ENCODE data around the gene ALPL. TPM values are rescaled to one million over a fixed set of nuclear protein-coding genes. Genes with fewer than 3 reads are reported as not detected.
A peak's percentile ranks its signal among the peaks of the same experiment; 100 is the strongest.

The ALPL gene
- polyA plus RNA-seq, 3 donors = not detected

DNA sequence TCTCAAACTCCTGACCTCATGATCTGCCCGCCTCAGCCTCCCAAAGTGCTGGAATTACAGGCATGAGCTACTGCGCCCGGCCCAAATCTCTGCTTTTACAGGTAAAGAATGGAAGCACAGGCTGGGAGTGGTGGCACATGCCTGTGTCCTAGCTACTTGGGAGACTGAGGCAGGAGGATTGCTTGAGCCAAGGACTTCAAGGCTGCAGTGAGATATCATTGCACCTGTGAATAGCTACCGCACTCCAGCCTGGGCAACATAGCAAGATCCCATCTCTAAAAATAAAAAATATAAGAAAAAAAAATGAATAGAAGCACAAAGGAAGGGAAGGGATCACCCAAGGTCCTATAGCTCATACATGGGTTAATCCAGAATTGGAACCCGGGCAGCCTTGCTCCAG lies 15.0 kb downstream of the ALPL start:
- H3K4me2 ChIP-seq (replicated peaks; ENCODE audit: extremely low read depth, low read length, poor library complexity, severe bottlenecking) = no peak overlapping the region

DNA sequence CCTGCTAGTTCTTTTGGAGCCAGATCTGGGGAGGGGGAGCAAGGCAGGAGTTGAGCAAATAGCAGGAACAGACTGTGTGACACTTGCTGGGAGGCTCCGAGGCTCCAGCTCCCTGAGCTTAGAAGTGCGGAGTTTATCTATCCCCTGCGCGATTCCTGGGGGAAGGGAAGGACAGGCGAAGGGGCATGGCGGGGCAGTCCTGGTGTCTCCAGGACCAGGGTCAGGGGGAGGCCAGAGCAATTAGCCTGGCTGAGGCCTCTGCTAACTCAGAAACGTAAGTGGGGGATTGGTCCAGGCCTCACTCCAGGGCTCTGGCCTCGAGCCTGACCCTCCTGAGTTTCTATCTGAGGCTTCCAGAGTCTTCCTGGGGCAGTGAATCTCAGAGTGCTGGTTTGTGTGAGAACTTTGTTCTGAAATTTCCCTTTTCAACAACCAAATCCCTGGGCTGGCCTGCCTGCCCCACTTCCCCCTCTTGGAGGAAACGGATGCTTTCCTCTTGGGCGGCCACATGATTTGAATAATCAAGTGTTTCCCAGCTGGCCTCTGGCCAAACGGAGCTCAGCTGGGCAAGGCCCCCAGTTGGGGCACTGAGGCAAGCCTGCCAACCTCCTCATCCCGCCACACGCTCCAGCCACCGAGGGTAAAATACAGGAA lies 15.6 kb downstream of the ALPL start:
- no peaks in the 10 kb centered on the region for H3K79me2 ChIP-seq (ENCODE audit: insufficient read depth, low read length)
- no peaks in the 10 kb centered on the region for H4K20me1 ChIP-seq (ENCODE audit: insufficient read depth, low read length)
- peaks cover 8 to 11% of the 10 kb centered on the region in 2 donors for H3K4me1 ChIP-seq (ENCODE audit: control insufficient read depth in 1 of 2, insufficient read depth in 2 of 2, low read length in 2 of 2)
- H3K9me3 ChIP-seq (replicated peaks in 1 of 2; ENCODE audit: control insufficient read depth in 1 of 2, insufficient read depth in 1 of 2, low read length in 2 of 2) = no peaks in the 10 kb centered on the region
- Mint-ChIP-seq H3K4me3 (peak overlapping the region in 1 of 2 donors; percentile 68), H3K9me3 (peaks cover 0 to 3% (median 0%) of the 10 kb centered on the region in 7 donors), H3K4me1 (peaks cover 10% of the 10 kb centered on the region), H3K27me3 (ENCODE audit: low read depth in 3 of 3) (peaks cover 21 to 69% (median 47%) of the 10 kb centered on the region in 3 donors), H3K36me3 (no peaks in the 10 kb centered on the region), H3K27ac (peak overlapping the region in 1 of 7 donors; percentile 47)
- intact Hi-C loops (cut with micrococcal nuclease) = no loop called here
- peaks cover 0 to 14% of the 10 kb centered on the region in 2 donors for H3K27me3 ChIP-seq (ENCODE audit: control insufficient read depth in 2 of 2, insufficient read depth in 2 of 2, low read length in 2 of 2)
- H3K36me3 ChIP-seq (replicated peaks in 1 of 2; ENCODE audit: control insufficient read depth in 1 of 2, insufficient read depth in 2 of 2, low read length in 2 of 2) = no peaks in the 10 kb centered on the region
- H3K9ac ChIP-seq (ENCODE audit: insufficient read depth, low read length, poor library complexity, severe bottlenecking) = no peak overlapping the region
- 13% methylated on average over 14 of the region's 14 CpGs for WGBS (ENCODE audit: insufficient coverage)
- H3K4me3 ChIP-seq (replicated peaks in 1 of 3; ENCODE audit: low read depth in 2 of 3, low read length in 3 of 3) = no peak overlapping the region
- H3K27ac ChIP-seq (ENCODE audit: low read depth in 1 of 2, low read length in 2 of 2) = no peak overlapping the region
- no peak overlapping the region for H2AFZ ChIP-seq (ENCODE audit: insufficient read depth, low read depth, low read length, poor library complexity, severe bottlenecking)
- TF ChIP-seq, protein P1, sequence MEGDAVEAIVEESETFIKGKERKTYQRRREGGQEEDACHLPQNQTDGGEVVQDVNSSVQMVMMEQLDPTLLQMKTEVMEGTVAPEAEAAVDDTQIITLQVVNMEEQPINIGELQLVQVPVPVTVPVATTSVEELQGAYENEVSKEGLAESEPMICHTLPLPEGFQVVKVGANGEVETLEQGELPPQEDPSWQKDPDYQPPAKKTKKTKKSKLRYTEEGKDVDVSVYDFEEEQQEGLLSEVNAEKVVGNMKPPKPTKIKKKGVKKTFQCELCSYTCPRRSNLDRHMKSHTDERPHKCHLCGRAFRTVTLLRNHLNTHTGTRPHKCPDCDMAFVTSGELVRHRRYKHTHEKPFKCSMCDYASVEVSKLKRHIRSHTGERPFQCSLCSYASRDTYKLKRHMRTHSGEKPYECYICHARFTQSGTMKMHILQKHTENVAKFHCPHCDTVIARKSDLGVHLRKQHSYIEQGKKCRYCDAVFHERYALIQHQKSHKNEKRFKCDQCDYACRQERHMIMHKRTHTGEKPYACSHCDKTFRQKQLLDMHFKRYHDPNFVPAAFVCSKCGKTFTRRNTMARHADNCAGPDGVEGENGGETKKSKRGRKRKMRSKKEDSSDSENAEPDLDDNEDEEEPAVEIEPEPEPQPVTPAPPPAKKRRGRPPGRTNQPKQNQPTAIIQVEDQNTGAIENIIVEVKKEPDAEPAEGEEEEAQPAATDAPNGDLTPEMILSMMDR (IDR thresholded peaks at IDR 0.05) = no peak
- DNase-seq = peak in 2 of 3 donors; percentile 3 to 23
- peak overlapping the region; percentile 36 for H3K4me2 ChIP-seq (replicated peaks; ENCODE audit: extremely low read depth, low read length, poor library complexity, severe bottlenecking)

More for the DNA sequence above, 15.0 kb downstream of the ALPL start:
- Histone ChIP-seq H3K9ac (ENCODE audit: insufficient read depth, low read length, poor library complexity, severe bottlenecking) (no peak overlapping the region), H3K79me2 (ENCODE audit: insufficient read depth, low read length) (no peaks in the 10 kb centered on the region), H3K4me3 (replicated peaks in 1 of 3; ENCODE audit: low read depth in 2 of 3, low read length in 3 of 3) (no peak overlapping the region), H3K4me1 (ENCODE audit: control insufficient read depth in 1 of 2, insufficient read depth in 2 of 2, low read length in 2 of 2) (peaks cover 8 to 11% of the 10 kb centered on the region in 2 donors), H3K36me3 (replicated peaks in 1 of 2; ENCODE audit: control insufficient read depth in 1 of 2, insufficient read depth in 2 of 2, low read length in 2 of 2) (no peaks in the 10 kb centered on the region), H3K9me3 (replicated peaks in 1 of 2; ENCODE audit: control insufficient read depth in 1 of 2, insufficient read depth in 1 of 2, low read length in 2 of 2) (no peaks in the 10 kb centered on the region), H3K27ac (ENCODE audit: low read depth in 1 of 2, low read length in 2 of 2) (no peak overlapping the region), H4K20me1 (ENCODE audit: insufficient read depth, low read length) (no peaks in the 10 kb centered on the region), H3K27me3 (ENCODE audit: control insufficient read depth in 2 of 2, insufficient read depth in 2 of 2, low read length in 2 of 2) (peaks cover 0 to 14% of the 10 kb centered on the region in 2 donors), H2AFZ (ENCODE audit: insufficient read depth, low read depth, low read length, poor library complexity, severe bottlenecking) (no peak overlapping the region)
- Mint-ChIP-seq H3K4me1 (peaks cover 10% of the 10 kb centered on the region), H3K9me3 (peaks cover 0 to 3% (median 0%) of the 10 kb centered on the region in 7 donors), H3K27ac (no peak overlapping the region), H3K4me3 (peak overlapping the region in 1 of 2 donors; percentile 68), H3K36me3 (no peaks in the 10 kb centered on the region), H3K27me3 (ENCODE audit: low read depth in 3 of 3) (peaks cover 16 to 68% (median 41%) of the 10 kb centered on the region in 3 donors)
- no peak for DNase-seq
- TF ChIP-seq, protein P1 (IDR thresholded peaks at IDR 0.05) = no peak
- WGBS (ENCODE audit: insufficient coverage) = 70% methylated on average over 4 of the region's 5 CpGs
- intact Hi-C loops (cut with micrococcal nuclease) = no loop called here
